Endothelial cell of hepatic sinusoid (primary cell): ENCODE data around the gene SIGLEC10.
"Not testable (repeated sequence)": the region's sequence is repeated elsewhere in the genome, so short reads cannot be mapped to it uniquely, and the experiment has no call there.

Source experiments
- in situ Hi-C: cut with HindIII; loops from 2 replicates; pipeline ENCODE4 v1.10.0; 2017; ENCODE audit warnings: low sequenced_read_pairs

Gene SIGLEC10, protein sequence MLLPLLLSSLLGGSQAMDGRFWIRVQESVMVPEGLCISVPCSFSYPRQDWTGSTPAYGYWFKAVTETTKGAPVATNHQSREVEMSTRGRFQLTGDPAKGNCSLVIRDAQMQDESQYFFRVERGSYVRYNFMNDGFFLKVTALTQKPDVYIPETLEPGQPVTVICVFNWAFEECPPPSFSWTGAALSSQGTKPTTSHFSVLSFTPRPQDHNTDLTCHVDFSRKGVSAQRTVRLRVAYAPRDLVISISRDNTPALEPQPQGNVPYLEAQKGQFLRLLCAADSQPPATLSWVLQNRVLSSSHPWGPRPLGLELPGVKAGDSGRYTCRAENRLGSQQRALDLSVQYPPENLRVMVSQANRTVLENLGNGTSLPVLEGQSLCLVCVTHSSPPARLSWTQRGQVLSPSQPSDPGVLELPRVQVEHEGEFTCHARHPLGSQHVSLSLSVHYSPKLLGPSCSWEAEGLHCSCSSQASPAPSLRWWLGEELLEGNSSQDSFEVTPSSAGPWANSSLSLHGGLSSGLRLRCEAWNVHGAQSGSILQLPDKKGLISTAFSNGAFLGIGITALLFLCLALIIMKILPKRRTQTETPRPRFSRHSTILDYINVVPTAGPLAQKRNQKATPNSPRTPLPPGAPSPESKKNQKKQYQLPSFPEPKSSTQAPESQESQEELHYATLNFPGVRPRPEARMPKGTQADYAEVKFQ

DNA sequence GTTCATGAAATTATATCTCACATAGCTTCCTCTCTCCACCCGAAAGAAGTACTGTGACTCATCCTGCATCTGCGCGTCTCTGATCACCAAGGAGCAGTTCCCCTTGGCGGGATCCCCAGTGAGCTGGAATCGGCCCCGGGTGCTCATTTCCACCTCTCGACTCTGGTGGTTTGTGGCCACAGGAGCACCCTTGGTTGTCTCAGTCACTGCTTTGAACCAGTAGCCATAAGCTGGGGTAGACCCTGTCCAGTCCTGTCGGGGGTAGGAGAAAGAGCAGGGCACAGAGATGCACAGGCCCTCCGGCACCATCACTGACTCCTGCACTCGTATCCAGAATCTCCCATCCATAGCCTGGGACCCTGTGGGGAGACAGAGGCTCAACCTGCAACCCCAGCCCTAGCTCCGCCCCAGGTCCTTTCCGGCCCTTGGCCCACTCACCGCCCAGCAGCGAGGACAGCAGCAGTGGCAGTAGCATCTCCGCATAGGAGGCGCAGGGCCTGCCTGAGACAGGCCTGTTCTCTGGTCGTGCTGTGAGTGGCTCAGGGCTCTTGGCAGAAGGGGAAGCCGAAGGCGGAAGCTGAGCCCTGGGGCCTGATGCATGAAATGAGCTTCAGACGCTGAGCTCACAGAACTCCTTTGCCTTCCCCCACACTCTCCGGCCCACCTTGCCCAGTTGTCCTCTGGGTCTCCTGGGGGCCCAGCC is at the start of gene SIGLEC10:
TSS of gene SIGLEC10 (minus strand) at position 536 of the 703 bp plus-strand sequence. CDS start at position 475, 61 bp downstream.
- in situ Hi-C loops, result loop anchor here (10.0 kb wide), 1 partner anchor 62 kb away; no protein-coding TSS in a partner anchor

DNA sequence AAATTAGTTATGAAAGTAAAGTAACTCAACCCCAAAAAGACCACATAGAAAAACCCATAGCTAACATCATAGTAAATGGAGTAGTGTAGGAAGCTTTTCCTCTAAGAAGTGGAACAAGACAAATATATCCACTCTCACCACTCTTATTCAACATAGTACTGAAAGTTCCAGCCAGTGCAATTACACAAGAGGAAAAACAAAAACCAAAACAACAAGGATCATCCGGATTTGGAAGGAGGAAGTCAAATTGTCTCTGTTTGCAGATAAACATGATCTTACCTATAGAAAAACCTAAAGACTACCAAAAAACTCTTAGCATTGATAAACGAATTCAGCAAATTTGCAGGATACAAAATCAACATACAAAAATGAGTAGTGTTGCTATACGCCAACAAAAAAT is 49.3 kb upstream of the SIGLEC10 start:
- in situ Hi-C loops, result no loop called here

DNA sequence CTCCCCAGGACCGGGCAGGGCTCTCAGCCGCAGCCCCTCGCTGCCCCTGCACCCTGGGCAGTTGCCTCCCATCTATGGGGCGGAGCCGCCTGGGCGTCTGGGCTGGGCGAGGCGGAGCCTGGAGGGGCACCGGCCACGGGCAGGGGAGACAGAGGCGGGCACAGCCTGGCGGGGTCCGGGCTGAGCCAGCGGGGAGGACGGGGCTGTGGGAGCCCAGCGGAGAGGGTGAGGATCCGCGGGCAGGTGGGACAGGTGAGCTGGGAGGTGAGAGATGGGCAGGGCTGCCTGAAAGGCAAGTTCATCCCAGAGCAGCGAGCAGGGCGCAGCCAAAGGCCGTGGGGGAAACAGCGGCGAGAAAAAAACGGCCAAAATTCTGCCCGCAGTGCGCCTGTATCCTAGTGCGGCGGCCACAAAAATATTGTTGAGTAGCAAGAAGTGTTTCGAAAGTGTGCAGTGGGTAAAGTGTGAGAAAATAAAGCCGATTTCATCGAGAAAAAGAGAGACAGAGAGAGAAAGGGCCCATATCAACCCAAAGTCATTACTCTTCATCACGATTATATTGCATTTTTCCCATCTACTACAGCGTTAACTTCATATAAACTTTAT is 46.6 kb upstream of the SIGLEC10 start:
- in situ Hi-C loops, result not testable (repeated sequence)

DNA sequence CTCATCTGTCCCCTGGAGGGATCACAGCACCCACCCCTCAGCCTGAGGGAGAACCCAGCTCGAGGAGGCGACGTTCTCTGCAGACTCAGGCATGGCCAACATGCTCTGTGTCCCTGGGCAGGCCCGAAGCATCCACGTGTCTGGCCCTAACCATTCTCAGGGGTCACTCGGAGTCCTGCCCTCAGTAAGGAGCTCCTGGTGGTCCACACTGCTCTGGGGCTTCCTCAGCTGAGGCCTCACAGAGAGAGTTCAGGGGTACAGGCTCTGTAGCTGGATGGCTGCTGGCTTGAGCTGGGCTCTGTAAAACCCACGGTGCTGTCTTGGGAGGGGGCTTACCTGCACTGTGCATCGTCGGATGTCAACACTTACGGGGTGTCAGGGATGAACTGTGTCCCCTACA is 45.2 kb upstream of the SIGLEC10 start:
- in situ Hi-C loops, result no loop called here

DNA sequence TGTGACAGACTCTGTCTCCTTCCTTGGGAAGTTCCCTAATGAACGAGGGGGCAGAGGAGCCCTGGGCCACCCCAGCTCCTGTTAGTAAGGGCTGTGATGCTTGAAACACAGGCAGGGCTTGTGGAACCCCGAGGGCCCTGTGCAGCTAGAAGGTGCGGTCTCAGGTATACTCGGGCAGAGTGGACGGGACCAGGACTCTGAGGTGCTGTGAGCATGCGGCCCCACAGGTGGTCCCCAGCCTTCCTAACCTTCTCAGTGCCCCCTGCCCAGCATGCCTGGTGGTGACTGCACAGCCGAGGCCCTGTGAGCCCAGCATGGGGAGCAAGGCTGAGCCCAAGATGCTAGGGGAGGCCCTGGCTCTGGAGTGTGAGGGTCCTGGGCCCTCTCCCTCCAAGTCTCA is 44.8 kb upstream of the SIGLEC10 start:
- in situ Hi-C loops, result no loop called here

DNA sequence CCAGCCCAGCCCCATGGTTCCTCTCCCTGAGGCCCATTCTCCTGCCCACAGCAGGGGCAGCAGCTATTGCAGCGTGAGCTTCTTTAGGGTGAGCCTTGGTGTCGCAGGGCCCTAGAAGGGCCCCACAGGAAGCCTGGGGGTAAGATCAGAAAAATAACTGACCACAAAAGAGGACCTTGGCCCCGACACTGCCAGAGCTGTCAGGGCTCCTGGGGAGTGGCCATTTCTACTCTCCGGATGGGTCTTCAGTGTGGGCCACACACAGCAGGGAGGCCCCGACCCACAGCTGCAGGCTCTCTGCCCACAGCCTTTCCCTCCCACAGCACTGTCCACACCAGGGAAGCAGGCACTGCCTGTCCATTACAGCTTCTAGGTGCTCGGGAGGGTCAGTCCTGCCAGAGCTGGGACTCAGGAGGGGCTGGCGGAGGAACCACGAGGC is 44.3 kb upstream of the SIGLEC10 start:
- in situ Hi-C loops, result no loop called here

DNA sequence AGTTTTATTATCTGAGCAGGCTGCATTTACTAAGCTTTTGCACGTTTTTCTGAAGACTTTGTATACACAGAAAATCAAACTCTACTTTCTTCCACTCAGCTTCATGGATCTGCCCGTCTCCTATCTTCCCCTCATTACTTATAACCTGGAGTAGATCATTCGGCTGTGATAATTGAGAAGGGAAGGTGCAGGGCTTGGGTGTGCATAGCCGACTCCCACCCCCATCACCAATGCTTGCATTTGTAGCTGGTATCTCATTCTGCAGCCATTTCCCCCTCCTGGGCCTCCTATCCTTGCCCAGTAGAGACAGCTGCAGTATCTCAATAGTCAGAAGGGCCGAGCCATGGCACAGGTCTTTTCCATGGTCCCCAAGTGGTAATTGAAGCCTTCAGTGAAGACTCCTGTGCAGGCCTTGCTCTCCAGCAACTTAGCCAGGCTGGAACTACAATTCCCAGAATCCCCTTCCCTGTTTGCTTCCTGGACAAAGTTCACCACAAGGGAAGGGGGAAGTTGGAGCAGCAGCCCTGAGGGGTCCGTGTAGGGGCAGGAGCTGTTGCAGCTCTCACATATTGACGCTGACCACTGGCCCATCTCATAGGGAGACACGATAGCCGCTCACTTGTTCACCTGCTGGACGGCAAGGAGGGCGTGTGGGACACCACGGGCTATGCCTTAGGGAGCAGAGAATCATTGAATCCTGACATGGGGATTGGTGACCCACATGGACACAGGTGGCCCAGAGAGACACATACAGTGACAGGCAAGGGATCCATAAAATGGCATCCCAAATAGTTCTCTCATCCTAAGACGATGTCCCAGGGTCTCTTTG is 42.9 kb upstream of the SIGLEC10 start:
- in situ Hi-C loops, result no loop called here

DNA sequence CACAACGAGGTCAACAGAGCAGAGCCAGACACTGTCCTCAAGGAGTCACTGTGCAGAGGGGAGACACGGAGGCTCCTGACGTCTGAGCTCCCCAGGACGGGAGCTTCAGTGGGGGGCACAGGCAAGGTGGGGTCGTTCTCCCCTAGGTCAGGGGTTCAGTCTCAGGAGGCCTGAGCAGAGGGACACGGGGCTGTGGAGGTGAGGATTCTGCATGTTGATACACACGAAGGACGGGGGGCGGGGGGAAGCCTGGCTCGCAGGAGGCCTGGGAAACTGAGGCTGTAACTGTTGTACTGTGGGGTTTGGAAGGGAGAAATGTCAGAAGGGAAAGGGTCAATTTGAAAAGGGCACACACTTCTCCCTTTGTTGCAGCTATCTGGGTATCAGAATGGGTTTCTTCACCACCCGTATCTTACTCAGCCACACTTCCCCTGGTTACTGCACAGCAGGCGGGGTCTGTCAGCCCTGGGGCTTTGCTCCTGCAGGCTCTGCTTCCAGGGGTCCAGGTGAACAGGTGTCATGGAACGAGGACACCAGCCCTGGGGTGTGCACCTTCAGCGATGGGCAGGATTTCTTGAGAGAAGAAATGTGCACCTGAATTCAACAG is 41.6 kb upstream of the SIGLEC10 start:
- in situ Hi-C loops, result no loop called here

DNA sequence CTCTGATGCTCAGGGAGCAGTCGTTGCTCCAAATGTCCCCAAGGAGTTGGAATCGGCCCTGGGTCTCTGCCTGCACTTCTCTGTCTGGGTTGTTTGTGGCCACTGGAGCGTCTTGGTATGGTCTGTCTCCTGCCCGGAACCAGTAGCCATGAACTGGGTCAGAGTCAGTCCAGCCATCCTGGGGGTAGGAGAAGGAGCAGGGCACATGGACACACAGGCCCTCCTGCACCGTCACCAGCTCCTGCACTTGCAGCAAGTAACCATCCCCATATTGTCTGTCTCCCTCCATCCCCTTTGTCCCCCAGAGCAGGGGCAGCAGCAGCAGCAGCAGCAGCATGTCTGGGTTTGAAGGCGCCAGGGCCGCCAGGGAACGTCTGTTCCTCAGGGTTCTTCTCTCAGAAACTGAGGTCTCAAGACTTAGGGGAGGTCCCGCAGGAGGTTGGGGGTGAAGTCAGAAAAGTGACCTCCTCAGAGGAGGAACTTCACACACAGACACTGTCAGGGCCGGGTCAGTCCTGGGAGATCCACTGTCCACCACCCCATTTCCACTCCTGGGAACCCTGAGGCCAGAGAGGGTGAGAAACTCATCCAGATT is 40.7 kb upstream of the SIGLEC10 start, which contains the start of gene SIGLEC8:
TSS of gene SIGLEC8 (minus strand) at position 404 of the 595 bp plus-strand sequence. CDS start at position 337, 67 bp downstream.
- in situ Hi-C loops, result no loop called here

DNA sequence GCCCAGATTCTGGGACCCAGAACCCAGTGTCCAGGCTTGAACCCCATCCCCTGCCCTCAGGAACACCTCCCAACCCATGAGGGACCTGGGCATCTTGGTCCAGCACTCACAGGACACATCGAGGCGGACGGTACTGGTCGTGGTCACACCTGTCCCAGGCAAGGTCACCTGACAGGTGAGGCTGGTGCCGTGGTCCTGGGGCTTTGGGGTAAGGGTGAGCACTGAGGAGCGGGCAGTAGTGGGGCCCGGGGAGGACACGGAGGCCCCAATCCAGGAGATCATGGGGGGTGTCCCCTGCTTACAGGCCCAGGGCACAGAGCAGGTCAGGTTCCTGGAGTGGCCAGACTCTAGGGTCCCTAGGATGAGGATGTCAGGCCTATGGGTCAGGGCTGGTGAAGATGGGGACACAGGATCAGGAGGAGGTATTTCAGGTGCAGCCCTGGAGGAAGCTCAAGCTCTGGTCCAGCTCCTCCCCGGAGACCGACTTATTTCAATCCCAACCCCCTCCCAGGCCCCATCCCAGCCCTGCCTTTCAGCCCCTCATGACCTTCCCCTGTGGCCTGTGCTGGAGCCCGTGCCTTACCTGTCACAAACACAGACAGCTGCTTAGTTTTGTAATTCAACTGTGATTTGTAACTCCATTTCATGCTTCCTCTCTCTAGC is 40.0 kb upstream of the SIGLEC10 start:
- in situ Hi-C loops, result no loop called here

DNA sequence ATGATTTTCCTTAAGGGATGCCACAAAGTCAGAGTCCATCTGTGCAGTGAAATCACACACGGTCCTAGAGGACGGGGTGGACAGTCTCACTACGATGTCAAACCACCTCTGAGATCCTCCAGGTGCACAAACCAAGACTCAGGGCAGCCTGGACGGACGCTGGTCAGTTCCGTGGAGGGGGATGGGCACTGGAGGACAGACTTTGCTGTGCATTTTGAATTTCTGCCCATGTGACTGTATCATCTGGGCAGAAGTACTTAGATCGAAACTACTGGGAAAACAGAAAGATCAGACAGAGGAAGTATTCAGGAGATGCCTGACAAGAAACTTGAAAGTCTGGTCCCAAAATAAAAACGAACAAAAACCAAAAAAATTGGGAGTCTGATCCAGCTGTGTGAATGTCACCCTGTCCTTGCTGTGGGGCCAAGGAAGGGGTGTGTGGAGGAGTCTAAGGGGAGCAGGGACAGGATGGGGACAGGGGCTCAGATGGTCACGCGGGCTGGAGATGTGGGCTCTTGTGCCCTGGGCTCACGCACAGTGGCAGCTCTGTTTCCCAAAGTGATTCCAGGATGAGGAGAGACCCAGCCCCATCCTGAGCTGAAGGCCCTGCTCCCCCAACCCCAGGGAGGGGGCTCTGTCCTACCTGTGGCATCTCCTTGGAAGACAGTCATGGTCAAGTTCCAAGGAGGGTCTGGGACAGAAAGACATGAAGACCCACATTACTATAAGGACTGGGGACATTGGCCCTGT is 39.3 kb upstream of the SIGLEC10 start:
- in situ Hi-C loops, result no loop called here

DNA sequence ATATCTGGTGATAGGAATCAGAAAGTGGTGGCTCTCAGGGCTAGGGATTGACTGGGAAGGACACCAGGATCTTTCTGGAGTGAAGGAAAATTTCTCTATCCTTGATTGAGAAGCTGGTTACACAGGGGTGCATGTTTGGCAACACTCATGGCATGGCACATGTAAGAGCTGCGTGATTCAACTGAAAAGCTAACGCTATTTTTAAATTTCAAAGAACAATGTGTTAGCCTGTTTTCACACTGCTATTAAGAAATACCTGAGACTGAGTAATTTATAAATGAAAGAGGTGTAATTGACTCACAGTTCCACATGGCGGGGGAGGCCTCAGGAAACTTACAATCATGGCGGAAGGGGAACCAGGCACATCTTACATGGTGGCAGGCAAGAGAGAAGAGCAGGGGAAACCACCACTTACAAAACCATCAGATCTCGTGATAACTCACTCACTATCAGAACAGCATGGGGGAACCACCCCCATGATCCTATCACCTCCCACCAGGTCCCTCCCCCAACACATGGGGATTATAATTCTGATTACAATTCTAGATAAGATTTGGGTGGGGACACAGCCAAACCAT is 33.4 kb upstream of the SIGLEC10 start:
- in situ Hi-C loops, result no loop called here

DNA sequence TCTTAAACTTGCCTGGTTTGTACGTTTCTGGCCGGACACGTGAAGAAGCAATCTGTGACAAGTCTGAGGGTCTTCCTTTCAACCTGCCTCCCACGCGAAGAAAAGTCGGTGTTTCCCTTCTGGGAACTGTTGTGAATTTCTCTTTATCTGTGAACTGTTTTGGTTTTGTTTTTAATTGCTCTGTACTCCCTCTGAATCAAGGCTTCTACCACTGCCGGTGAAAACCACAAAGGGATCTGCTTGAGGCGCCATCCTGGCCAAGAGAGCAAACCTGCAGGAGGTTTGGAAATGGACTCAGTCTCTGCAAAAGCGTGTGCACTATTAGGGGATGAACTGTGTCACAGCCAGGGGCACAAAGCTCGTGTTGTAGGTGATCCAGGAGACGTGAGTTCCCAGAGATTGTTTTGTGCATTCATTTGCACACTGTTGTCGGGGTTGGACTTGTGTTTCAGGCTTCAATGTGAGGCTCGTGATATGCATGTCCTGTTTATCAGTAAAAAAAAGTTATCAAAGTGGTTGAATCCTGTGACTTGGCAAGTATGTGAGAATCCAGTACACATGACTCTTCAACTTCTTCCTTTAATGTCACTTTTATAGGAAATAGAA is 31.1 kb upstream of the SIGLEC10 start:
- in situ Hi-C loops, result no loop called here

DNA sequence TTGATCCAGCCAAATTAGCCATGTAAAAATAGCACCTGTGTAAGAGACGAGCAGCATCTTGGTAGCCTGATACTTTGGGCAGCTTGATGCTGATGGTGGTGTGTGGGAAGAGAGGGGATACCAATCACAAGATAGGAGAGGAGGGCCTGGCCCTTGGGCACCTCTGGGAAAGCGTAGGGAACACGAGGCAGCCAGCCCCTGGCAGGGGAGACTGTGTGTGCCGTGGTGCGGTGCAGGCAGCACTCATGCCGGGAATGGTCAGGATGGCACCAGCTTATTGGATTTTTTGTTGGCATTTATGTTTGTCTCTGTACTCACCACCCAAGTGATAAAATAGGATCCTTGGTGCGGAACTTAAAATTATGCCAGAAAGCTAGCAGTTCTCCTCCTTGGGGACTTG is 30.6 kb upstream of the SIGLEC10 start:
- in situ Hi-C loops, result no loop called here

DNA sequence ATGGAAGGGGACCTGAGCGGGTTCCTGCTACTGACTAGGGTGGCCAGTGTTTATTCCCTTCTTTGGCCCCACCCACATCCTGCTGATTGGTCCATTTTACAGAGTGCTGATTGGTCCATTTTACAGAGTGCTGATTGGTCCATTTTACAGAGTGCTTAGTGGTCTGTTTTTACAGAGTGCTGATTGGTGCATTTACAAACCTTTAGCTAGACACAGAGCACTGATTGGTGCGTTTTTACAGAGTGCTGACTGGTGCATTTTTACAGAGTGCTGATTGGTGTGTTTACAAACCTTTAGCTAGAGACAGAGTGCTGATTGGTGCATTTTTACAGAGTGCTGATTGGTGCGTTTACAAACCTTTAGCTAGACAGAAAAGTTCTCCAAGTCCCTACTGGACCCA is 30.1 kb upstream of the SIGLEC10 start:
- in situ Hi-C loops, result not testable (repeated sequence)

DNA sequence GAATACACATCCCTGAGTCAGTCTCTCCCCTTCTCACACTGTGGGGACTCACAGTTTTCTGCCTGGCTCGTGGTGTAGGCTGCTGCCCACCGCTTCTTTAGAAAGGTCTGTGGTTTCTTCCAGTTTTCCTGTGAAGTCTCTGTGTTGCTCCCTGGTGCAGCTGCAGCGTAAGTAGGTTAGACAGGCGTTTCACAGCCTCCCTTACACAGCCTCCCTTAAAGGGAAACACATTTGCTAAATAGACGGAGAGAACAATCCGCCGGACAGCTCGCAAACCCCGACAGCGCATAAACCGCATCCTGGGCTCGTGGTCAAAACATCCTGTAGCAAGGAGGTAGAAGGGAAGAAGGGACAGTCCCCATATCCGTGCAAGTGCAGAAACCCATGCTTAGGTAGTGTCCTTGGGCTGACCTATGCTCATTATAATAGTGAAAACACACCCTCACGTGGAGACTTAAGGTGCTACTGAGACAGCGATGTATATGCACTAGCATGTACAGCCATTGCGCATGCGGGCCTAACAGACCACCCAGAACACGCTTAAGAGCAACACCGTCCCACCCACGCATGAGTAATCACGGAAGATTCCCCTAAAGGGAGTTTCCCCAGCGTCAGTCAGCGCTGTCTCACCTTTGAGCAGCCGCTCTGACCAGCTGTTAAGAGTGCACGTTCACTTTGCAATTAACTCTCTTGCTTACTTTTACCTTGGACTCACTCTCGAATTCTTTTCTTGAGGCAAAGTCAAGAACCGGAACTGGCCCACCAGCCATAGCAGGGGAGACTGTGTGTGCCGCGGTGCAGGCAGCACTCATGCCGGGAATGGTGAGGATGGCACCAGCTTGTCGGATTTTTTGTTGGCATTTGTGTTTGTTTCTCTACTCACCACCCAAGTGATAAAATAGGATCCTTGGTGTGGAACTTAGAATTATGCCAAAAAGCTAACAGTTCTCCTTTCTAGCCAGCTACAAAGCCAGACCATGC is 24.3 kb upstream of the SIGLEC10 start:
- in situ Hi-C loops, result no loop called here
